K562 (cell line): ENCODE results near the gene LTA. TPM values are rescaled to one million over a fixed set of nuclear protein-coding genes. Genes with fewer than 3 reads are reported as not detected.

Experiments used
- CCAR2 ChIP-seq: fragments of 200-400 bp; formaldehyde crosslinking; IDR thresholded peaks from 2 replicates; pipeline ENCODE4 v1.6.1; 2017; ENCODE audit warnings: mild to moderate bottlenecking, low read depth, low read length
- FIP1L1 ChIP-seq: fragments of 200-400 bp; formaldehyde crosslinking; IDR thresholded peaks from 2 replicates; pipeline ENCODE4 v1.6.1; 2018; ENCODE audit warnings: mild to moderate bottlenecking, low read depth, low read length; ENCODE audit not compliant: poor library complexity, severe bottlenecking
- FOXJ2 ChIP-seq: fragments of 200-800 bp; sonication (Bioruptor generic); IDR thresholded peaks from 2 replicates; pipeline ENCODE4 v1.6.1; 2016; ENCODE audit warnings: missing genetic modification characterization, missing compliant biosample characterization
- GATA2 ChIP-seq: sonication (generic); formaldehyde crosslinking; IDR thresholded peaks from 2 replicates; pipeline ENCODE4 v1.4.0; 2020; ENCODE audit warnings: mild to moderate bottlenecking, missing genetic modification reagents
- HOXB6 ChIP-seq: fragments of 250-450 bp; sonication (Bioruptor Pico); IDR thresholded peaks from 2 replicates; pipeline ENCODE4 v1.5.1; 2022; ENCODE audit warnings: mild to moderate bottlenecking, borderline replicate concordance
- MCM3 ChIP-seq: fragments of 450-650 bp; IDR thresholded peaks from 2 replicates; pipeline ENCODE4 v1.6.1; 2016
- MCM5 ChIP-seq: fragments of 450-650 bp; IDR thresholded peaks from 2 replicates; pipeline ENCODE4 v1.6.1; 2016; ENCODE audit warnings: low read depth
- NFYB ChIP-seq: IDR thresholded peaks from 2 replicates; pipeline ENCODE4 v1.6.1; 2011; ENCODE audit warnings: mild to moderate bottlenecking, moderate library complexity; ENCODE audit not compliant: insufficient read length; ENCODE audit errors: extremely low read depth
- TCF7L2 ChIP-seq: fragments of 150-350 bp; IDR thresholded peaks from 2 replicates; pipeline ENCODE4 v1.6.1; 2016; ENCODE audit warnings: low read depth, mild to moderate bottlenecking, low read length, moderate library complexity
- ZNF146 ChIP-seq: IDR thresholded peaks from one replicate; pipeline ENCODE4 v1.6.1; 2018; ENCODE audit warnings: missing compliant biosample characterization; ENCODE audit not compliant: unreplicated experiment
- ZNF583 ChIP-seq: fragments of 250-450 bp; sonication (Bioruptor Pico); IDR thresholded peaks from 2 replicates; pipeline ENCODE4 v1.4.0; 2020
- ZNF780A ChIP-seq: fragments of 250-450 bp; sonication (Bioruptor Pico); IDR thresholded peaks from 2 replicates; pipeline ENCODE4 v1.5.0; 2021; ENCODE audit warnings: mild to moderate bottlenecking
- polyA plus RNA-seq, 8 experiments: library from polyadenylated mRNA; depleted of rRNA in 4 of 8; stranded (reverse) in 5 of 8; unstranded in 3 of 8; fragments of >200 nt; fragmentation: Nextera tagmentation in 2 of 8; fragmentation: Illumina TruSeq in 1 of 8; extraction: Ambion mirVana in 2 of 8; extraction: Trizol in 1 of 8; gene quantifications; 2 replicates each; pipeline versions ENCODE4 v1.2.1 to v1.2.3, GENCODE V29; 2011 to 2014; ENCODE audit warnings: inconsistent platforms in 1 of 8, missing spikeins in 1 of 8
- total RNA-seq, 7 experiments: library from RNA; depleted of rRNA in 6 of 7; stranded (reverse); fragments of >200 nt in 6 of 7; fragmentation: Illumina TruSeq in 2 of 7; extraction: Trizol in 2 of 7; gene quantifications; 2 replicates each; pipeline versions ENCODE4 v1.2.1 to v1.2.3, GENCODE V29; 2011 to 2021; ENCODE audit warnings: low replicate concordance in 1 of 7
- TF ChIP-seq, protein P1 (sequence below): sonication (generic); formaldehyde crosslinking; IDR thresholded peaks from 2 replicates; pipeline ENCODE4 v1.8.1; 2023; ENCODE audit warnings: missing genetic modification reagents, mild to moderate bottlenecking, borderline replicate concordance
- TF ChIP-seq, protein P2 (sequence below): sonication (generic); formaldehyde crosslinking; IDR thresholded peaks from 2 replicates; pipeline ENCODE4 v1.8.1; 2023; ENCODE audit warnings: mild to moderate bottlenecking, missing genetic modification reagents
- TF ChIP-seq, protein P3 (sequence below): fragments of 250-450 bp; sonication (Bioruptor Pico); IDR thresholded peaks from 2 replicates; pipeline ENCODE4 v1.8.0; 2022; ENCODE audit warnings: inconsistent platforms
- TF ChIP-seq, protein P4 (sequence below): IDR thresholded peaks from 3 replicates; pipeline ENCODE4 v1.6.1; 2011; ENCODE audit warnings: borderline replicate concordance, mild to moderate bottlenecking, moderate library complexity; ENCODE audit not compliant: insufficient read length; ENCODE audit errors: extremely low read depth

Gene LTA
- total and polyA plus RNA-seq, 9 of the 15 experiments (the other 6 are each of a cell fraction or from before 2014, with no cell fraction given), result 0.80 TPM; not detected in 8

GRCh38 chr6:31546339-31546957 lies 25.6 kb upstream of the LTA start, which contains the start of gene ATP6V1G2 (continued):
- TF ChIP-seq, protein P1, sequence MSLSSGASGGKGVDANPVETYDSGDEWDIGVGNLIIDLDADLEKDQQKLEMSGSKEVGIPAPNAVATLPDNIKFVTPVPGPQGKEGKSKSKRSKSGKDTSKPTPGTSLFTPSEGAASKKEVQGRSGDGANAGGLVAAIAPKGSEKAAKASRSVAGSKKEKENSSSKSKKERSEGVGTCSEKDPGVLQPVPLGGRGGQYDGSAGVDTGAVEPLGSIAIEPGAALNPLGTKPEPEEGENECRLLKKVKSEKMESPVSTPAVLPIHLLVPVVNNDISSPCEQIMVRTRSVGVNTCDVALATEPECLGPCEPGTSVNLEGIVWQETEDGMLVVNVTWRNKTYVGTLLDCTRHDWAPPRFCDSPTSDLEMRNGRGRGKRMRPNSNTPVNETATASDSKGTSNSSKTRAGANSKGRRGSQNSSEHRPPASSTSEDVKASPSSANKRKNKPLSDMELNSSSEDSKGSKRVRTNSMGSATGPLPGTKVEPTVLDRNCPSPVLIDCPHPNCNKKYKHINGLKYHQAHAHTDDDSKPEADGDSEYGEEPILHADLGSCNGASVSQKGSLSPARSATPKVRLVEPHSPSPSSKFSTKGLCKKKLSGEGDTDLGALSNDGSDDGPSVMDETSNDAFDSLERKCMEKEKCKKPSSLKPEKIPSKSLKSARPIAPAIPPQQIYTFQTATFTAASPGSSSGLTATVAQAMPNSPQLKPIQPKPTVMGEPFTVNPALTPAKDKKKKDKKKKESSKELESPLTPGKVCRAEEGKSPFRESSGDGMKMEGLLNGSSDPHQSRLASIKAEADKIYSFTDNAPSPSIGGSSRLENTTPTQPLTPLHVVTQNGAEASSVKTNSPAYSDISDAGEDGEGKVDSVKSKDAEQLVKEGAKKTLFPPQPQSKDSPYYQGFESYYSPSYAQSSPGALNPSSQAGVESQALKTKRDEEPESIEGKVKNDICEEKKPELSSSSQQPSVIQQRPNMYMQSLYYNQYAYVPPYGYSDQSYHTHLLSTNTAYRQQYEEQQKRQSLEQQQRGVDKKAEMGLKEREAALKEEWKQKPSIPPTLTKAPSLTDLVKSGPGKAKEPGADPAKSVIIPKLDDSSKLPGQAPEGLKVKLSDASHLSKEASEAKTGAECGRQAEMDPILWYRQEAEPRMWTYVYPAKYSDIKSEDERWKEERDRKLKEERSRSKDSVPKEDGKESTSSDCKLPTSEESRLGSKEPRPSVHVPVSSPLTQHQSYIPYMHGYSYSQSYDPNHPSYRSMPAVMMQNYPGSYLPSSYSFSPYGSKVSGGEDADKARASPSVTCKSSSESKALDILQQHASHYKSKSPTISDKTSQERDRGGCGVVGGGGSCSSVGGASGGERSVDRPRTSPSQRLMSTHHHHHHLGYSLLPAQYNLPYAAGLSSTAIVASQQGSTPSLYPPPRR (CRISPR knock-in tag), result no peak
- TF ChIP-seq, protein P2, sequence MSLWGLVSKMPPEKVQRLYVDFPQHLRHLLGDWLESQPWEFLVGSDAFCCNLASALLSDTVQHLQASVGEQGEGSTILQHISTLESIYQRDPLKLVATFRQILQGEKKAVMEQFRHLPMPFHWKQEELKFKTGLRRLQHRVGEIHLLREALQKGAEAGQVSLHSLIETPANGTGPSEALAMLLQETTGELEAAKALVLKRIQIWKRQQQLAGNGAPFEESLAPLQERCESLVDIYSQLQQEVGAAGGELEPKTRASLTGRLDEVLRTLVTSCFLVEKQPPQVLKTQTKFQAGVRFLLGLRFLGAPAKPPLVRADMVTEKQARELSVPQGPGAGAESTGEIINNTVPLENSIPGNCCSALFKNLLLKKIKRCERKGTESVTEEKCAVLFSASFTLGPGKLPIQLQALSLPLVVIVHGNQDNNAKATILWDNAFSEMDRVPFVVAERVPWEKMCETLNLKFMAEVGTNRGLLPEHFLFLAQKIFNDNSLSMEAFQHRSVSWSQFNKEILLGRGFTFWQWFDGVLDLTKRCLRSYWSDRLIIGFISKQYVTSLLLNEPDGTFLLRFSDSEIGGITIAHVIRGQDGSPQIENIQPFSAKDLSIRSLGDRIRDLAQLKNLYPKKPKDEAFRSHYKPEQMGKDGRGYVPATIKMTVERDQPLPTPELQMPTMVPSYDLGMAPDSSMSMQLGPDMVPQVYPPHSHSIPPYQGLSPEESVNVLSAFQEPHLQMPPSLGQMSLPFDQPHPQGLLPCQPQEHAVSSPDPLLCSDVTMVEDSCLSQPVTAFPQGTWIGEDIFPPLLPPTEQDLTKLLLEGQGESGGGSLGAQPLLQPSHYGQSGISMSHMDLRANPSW (CRISPR knock-in tag), result 0 out of 2 replicates have a peak, but pooled peaks have one; percentile 50
- TF ChIP-seq CCAR2, result no peak
- no peak for TF ChIP-seq ZNF583 (CRISPR knock-in tag)
- TF ChIP-seq, protein P3, sequence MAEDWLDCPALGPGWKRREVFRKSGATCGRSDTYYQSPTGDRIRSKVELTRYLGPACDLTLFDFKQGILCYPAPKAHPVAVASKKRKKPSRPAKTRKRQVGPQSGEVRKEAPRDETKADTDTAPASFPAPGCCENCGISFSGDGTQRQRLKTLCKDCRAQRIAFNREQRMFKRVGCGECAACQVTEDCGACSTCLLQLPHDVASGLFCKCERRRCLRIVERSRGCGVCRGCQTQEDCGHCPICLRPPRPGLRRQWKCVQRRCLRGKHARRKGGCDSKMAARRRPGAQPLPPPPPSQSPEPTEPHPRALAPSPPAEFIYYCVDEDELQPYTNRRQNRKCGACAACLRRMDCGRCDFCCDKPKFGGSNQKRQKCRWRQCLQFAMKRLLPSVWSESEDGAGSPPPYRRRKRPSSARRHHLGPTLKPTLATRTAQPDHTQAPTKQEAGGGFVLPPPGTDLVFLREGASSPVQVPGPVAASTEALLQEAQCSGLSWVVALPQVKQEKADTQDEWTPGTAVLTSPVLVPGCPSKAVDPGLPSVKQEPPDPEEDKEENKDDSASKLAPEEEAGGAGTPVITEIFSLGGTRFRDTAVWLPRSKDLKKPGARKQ, result no peak
- no peak for TF ChIP-seq MCM3
- no peak for TF ChIP-seq ZNF780A (CRISPR knock-in tag)
- TF ChIP-seq, protein P4, sequence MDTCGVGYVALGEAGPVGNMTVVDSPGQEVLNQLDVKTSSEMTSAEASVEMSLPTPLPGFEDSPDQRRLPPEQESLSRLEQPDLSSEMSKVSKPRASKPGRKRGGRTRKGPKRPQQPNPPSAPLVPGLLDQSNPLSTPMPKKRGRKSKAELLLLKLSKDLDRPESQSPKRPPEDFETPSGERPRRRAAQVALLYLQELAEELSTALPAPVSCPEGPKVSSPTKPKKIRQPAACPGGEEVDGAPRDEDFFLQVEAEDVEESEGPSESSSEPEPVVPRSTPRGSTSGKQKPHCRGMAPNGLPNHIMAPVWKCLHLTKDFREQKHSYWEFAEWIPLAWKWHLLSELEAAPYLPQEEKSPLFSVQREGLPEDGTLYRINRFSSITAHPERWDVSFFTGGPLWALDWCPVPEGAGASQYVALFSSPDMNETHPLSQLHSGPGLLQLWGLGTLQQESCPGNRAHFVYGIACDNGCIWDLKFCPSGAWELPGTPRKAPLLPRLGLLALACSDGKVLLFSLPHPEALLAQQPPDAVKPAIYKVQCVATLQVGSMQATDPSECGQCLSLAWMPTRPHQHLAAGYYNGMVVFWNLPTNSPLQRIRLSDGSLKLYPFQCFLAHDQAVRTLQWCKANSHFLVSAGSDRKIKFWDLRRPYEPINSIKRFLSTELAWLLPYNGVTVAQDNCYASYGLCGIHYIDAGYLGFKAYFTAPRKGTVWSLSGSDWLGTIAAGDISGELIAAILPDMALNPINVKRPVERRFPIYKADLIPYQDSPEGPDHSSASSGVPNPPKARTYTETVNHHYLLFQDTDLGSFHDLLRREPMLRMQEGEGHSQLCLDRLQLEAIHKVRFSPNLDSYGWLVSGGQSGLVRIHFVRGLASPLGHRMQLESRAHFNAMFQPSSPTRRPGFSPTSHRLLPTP, result no peak
- TF ChIP-seq GATA2, result no peak
- no peak for TF ChIP-seq FIP1L1
- no peak for TF ChIP-seq TCF7L2
- TF ChIP-seq NFYB, result no peak
- TF ChIP-seq ZNF146 (CRISPR knock-in tag), result no peak
- no peak for TF ChIP-seq FOXJ2 (tag)
- no peak for TF ChIP-seq HOXB6 (CRISPR knock-in tag)
- no peak for TF ChIP-seq MCM5
